OCI-LY1 (cell line): ENCODE results near the gene PRKAR2B.

Source experiments
- EZH2 ChIP-seq: fragments of 200-600 bp; sonication (generic), shearing (Covaris generic); IDR thresholded peaks from 2 replicates; pipeline ENCODE4 v1.8.0; 2017; ENCODE audit warnings: borderline replicate concordance, mixed run types, mild to moderate bottlenecking, antibody characterized with exemption, low read length, moderate library complexity, mixed read lengths
- TF ChIP-seq, protein P1 (sequence below): fragments of 200-600 bp; sonication (generic), shearing (Covaris generic); IDR thresholded peaks from 2 replicates; pipeline ENCODE4 v1.5.1; 2017; ENCODE audit warnings: mild to moderate bottlenecking, antibody characterized with exemption, low read length, moderate library complexity, mixed read lengths

DNA sequence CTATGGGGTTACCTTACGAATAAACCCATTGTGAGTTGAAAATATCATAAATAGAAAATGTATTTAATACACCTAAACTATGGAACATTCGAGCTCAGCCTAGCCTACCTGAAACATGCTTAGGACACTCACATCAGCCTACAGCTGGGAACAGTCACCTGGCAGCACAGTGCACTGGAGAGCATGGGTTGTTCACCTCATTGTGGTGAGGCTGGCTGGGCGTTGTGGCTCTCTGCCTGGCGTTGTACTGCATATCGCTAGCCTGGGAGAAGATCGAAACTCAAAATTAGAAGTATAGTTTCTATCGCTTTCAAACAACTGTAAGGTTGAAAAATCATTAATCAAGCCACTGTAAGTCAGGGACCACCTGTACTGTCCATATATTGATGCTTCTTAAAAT lies 107.0 kb downstream of the PRKAR2B start:
- TF ChIP-seq, protein P1, sequence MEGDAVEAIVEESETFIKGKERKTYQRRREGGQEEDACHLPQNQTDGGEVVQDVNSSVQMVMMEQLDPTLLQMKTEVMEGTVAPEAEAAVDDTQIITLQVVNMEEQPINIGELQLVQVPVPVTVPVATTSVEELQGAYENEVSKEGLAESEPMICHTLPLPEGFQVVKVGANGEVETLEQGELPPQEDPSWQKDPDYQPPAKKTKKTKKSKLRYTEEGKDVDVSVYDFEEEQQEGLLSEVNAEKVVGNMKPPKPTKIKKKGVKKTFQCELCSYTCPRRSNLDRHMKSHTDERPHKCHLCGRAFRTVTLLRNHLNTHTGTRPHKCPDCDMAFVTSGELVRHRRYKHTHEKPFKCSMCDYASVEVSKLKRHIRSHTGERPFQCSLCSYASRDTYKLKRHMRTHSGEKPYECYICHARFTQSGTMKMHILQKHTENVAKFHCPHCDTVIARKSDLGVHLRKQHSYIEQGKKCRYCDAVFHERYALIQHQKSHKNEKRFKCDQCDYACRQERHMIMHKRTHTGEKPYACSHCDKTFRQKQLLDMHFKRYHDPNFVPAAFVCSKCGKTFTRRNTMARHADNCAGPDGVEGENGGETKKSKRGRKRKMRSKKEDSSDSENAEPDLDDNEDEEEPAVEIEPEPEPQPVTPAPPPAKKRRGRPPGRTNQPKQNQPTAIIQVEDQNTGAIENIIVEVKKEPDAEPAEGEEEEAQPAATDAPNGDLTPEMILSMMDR = no peak
- no peak for TF ChIP-seq EZH2
